Hippocampal formation (tissue), 2 donors: ENCODE measurements around the gene SPDL1.
A peak's percentile ranks its signal among the peaks of the same experiment; 100 is the strongest.

Source experiments
- DNase-seq, 2 donors: peaks; one replicate each; lab custom pipeline; 2025; lab: John Stamatoyannopoulos, UW

SPDL1 gene, protein sequence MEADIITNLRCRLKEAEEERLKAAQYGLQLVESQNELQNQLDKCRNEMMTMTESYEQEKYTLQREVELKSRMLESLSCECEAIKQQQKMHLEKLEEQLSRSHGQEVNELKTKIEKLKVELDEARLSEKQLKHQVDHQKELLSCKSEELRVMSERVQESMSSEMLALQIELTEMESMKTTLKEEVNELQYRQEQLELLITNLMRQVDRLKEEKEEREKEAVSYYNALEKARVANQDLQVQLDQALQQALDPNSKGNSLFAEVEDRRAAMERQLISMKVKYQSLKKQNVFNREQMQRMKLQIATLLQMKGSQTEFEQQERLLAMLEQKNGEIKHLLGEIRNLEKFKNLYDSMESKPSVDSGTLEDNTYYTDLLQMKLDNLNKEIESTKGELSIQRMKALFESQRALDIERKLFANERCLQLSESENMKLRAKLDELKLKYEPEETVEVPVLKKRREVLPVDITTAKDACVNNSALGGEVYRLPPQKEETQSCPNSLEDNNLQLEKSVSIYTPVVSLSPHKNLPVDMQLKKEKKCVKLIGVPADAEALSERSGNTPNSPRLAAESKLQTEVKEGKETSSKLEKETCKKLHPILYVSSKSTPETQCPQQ

DNA sequence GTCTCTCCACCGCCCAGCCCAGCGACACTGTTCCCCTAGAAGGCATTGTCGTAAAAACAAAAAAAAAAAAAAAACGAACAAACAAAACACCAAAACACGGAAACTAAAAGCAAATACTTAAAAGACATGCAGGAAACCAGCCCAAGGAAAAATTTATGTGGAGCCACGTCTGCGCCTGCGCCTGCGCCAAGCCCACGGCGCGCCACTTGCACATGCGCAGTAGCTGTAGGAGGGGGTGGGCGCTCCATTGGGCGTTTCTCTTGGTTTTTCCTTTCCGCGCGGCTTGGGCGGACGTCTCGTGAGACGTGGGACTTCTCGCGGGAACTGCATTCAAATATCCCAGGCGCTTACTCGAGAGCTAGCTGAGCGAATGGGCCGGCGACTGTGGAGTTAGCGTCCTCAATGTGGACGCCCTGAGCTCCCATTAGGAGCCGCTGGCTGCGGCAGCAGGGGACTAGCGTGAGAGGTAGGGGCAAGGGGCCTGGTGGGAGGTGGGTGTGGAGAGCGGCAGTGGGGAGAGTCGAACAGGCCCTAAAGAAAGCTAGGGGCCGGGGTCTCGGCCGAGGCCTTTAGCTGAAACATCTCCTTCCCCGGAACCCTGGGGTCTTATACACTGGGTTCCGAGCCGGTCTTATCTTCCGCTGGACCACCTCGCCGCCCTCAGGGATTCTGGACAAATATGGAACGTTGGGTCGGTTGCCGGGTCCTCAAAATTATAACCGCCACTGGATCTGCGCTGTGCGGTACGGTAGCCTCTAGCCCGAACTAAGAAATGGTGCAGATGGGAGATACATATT, at the start of gene SPDL1:
SPDL1 (plus strand) TSS at position 350 of the 797 bp plus-strand sequence. CDS start 4,644 bp downstream, outside the sequence.
- peak; percentile 85 to 89 for DNase-seq

GRCh38 chr5:169534311-169534880, 49.2 kb upstream of the SPDL1 start:
- no peak for DNase-seq

DNA sequence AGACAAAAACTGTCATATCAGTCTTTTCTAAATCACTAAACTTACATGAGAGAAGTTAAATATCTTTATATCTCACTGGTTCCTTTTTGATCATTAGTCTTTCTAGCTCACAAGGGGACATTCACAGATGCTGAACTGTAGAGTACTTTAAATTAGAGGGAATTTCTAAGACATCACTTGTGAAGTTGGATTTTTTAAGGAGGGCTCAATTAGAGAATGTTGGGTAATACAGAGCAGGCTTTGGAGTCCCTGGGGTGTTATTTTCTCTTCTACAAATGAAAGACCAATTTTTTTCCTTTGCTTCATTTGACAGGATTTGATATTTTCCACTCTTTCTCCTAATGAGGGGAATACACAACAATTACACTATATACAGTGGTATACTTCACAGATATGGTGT, 48.6 kb upstream of the SPDL1 start:
- DNase-seq = no peak

DNA sequence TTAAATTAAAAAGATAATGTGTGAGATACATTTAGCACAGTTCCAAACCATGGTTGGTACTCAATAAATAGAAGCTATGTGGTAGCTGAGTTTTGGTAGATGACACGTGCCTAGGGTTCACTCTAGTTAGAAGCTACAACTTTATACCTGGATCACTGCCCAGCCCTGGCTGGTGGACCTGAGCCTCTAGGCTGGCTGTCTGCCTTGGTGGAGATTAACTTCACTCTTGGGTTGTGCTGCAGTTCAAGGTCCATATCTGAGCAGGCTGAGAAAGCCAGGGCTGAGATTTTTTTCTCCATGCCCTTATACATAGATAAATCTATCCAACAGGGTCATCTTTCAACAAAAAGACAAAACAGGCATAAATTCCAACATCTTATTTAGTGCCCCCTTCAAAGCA, 44.6 kb upstream of the SPDL1 start:
- DNase-seq = no peak

DNA sequence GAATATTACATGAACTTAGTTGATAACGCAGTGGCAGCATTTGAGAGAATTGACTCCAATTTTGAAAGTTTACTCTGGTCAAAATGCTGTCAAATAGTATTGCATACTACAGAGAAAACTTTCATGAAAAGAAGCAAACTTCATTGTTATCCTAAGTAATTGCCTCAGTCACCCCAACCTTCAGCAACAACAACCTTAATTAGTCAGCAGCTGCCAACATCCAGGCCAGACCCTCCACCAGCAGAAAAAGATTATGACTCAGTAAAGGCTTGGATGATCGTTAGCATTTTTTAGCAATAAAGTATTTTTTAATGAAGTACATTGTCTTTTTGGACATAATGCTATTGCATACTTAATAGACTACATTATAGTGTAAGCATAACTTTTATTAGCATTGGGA, 40.8 kb upstream of the SPDL1 start:
- DNase-seq = no peak

GRCh38 chr5:169544264-169544950, 39.2 kb upstream of the SPDL1 start:
- DNase-seq = no peak

- no peak for DNase-seq
Measured at GRCh38 chr5:169545762-169546161, 37.8 kb upstream of the SPDL1 start.

- no peak for DNase-seq
Measured at GRCh38 chr5:169546346-169546745, 37.2 kb upstream of the SPDL1 start.

GRCh38 chr5:169547508-169547907, 36.1 kb upstream of the SPDL1 start:
- DNase-seq = no peak

DNA sequence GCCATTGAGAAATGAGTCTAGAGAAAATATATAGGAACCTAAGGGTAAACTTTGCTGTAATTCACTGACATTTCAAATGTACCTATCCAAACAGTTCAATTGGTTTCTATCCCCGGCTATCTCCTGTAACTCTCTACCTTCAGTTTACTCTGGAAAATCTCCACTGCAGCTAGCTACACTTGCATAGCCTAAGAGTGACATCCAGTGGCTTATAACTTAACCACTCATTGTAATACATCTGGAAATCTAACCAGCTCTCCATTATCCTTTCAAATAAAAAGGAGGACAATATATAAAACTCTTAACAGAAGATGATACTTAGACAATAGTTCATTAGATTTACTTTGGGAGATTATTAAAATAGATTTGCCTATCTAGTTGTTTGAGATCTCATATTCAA, 35.3 kb upstream of the SPDL1 start:
- DNase-seq = peak in 1 of 2 donors; percentile 43

GRCh38 chr5:169549453-169550100, 34.0 kb upstream of the SPDL1 start:
- no peak for DNase-seq

- DNase-seq = no peak
Measured at GRCh38 chr5:169550227-169550626, 33.3 kb upstream of the SPDL1 start.

- no peak for DNase-seq
Measured at GRCh38 chr5:169551146-169551545, 32.4 kb upstream of the SPDL1 start.

DNA sequence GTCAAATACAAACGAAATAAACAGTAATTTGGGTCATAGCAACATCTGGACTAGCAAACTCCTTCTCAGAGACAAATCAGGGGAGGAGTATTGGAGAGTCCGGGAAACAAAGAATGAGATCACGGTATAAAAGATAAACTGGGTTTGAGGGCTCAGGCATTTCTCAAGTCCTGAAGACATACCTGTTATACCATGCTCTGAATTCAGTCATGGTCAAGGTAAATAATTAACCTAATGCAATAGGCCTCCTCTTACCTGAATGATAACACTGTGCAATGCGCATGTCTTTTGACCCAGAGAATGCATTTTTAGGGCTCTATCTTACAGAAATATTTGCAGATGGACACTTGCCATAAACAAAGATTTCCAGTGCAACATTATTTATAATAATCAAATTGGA, 31.9 kb upstream of the SPDL1 start:
- DNase-seq = no peak

DNA sequence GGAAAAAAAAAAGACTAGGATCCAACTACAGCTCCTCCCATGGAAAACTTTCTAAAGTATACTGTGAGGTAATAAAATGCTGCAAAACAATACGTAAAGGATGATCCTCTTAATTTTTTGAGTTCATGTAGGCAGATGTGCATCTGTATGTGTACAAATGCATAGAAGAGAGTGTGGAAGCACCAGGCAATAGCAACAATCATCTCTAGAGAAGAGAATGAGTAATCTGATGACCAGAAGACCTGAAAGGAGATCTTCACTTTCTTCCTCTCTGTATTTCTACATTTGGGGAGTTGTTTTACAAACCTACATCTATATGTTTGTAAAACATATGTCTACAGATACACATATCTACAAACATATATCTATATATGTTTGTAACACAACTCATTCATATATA, 29.3 kb upstream of the SPDL1 start:
- DNase-seq = no peak

DNA sequence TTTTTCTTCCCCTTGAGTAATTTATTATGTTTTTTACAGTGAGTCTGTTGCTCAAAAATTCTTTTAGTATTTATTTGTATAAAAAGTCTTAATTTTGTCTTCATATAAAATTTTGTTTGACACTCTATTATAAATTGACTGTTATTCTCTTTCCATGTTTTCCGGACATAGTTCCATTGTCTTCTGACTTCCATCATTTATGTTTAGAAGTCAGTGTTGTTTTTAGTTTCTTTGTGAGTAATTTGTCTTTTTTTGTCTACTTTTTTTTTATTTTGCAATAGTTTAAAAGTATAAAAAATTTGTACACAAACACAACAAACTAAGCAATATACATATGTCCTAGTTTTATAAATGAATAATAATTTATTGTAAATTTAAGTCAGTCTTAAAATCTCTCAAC, 25.7 kb upstream of the SPDL1 start:
- no peak for DNase-seq

DNA sequence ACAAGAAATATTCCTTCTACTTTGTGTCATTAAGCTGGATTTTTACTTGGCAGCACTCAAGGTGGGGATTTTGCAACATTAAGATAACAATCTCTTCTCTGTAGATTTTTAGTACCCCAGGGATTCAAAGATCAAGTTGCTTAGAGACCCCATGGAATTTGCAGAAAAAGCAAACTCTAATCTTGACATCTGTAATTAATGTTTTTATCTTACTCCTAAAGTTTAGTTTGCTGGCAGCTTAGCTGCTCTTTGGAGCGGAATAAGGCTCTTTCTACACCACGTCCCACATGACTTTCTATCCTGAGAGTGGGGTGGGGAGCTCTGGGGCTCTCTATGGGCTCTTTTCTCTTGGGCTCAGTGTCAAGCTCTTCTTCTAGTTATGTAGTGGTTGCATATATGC, 21.7 kb upstream of the SPDL1 start:
- DNase-seq = no peak

- DNase-seq = no peak
Measured at GRCh38 chr5:169563369-169563768, 20.2 kb upstream of the SPDL1 start.

GRCh38 chr5:169566202-169566601, 17.4 kb upstream of the SPDL1 start:
- no peak for DNase-seq

GRCh38 chr5:169567079-169567478, 16.5 kb upstream of the SPDL1 start:
- no peak for DNase-seq

DNA sequence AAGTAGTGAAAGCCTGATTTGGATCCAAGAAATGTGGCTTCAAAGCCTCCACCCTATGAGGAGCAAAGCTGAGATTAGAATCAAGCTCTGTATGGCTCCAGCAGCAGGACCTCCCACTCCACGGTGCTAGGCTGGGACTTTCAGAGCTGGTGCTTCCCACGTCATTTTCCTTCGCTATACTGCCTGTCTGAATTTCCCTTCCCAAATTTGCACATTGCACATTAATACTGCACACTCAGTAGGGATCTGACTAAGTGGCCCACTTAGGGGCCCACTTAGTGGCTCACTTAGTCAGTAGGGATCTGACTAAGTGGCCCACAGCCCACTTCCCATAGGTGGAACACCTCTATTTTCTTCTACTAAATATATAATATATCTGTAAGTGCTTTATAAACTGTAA, 14.1 kb upstream of the SPDL1 start:
- DNase-seq = no peak
